Activated naive CD4-positive, alpha-beta T cell treated with anti-CD3 and anti-CD28 coated beads for 36 hours (primary cell): ENCODE data around the gene SMG5. TPM values are rescaled to one million over a fixed set of nuclear protein-coding genes. Genes with fewer than 3 reads are reported as not detected.
"Not testable (repeated sequence)": the region's sequence is repeated elsewhere in the genome, so short reads cannot be mapped to it uniquely, and the experiment has no call there.

Experiments used
- CTCF ChIA-PET: fragments of 350-600 bp; sonication (Branson Sonifier 250); formaldehyde crosslinking; loops from one replicate; lab custom pipeline; 2021; ENCODE audit warnings: antibody characterized with exemption; lab: Charles Lee
- DNase-seq: peaks from one replicate; pipeline ENCODE4 v3.0.0-alpha.2; 2020
- H3K27ac Mint-ChIP-seq: one replicate; pipeline ENCODE4 v1.8.0; 2021; ENCODE audit warnings: mild to moderate bottlenecking, mixed read lengths
- H3K27me3 Mint-ChIP-seq: one replicate; pipeline ENCODE4 v1.8.0; 2021; ENCODE audit warnings: low read depth, mixed read lengths
- H3K36me3 Mint-ChIP-seq: one replicate; pipeline ENCODE4 v1.8.0; 2021; ENCODE audit warnings: low read depth, mixed read lengths
- H3K4me1 Mint-ChIP-seq: one replicate; pipeline ENCODE4 v1.8.0; 2021; ENCODE audit warnings: low read depth, mixed read lengths
- H3K4me3 Mint-ChIP-seq: one replicate; pipeline ENCODE4 v1.8.0; 2021; ENCODE audit warnings: mild to moderate bottlenecking, moderate library complexity, mixed read lengths
- H3K9me3 Mint-ChIP-seq: one replicate; pipeline ENCODE4 v1.8.0; 2021; ENCODE audit warnings: mixed read lengths
- intact Hi-C: fragments of 100-400 bp; cut with micrococcal nuclease; formaldehyde crosslinking; loops from one replicate; pipeline ENCODE4 v1.15.1; 2023
- total RNA-seq, 2 experiments: library from RNA; stranded (reverse); gene quantifications; one replicate each; pipeline ENCODE4 v1.2.3, GENCODE V29; 2021

The SMG5 gene, protein sequence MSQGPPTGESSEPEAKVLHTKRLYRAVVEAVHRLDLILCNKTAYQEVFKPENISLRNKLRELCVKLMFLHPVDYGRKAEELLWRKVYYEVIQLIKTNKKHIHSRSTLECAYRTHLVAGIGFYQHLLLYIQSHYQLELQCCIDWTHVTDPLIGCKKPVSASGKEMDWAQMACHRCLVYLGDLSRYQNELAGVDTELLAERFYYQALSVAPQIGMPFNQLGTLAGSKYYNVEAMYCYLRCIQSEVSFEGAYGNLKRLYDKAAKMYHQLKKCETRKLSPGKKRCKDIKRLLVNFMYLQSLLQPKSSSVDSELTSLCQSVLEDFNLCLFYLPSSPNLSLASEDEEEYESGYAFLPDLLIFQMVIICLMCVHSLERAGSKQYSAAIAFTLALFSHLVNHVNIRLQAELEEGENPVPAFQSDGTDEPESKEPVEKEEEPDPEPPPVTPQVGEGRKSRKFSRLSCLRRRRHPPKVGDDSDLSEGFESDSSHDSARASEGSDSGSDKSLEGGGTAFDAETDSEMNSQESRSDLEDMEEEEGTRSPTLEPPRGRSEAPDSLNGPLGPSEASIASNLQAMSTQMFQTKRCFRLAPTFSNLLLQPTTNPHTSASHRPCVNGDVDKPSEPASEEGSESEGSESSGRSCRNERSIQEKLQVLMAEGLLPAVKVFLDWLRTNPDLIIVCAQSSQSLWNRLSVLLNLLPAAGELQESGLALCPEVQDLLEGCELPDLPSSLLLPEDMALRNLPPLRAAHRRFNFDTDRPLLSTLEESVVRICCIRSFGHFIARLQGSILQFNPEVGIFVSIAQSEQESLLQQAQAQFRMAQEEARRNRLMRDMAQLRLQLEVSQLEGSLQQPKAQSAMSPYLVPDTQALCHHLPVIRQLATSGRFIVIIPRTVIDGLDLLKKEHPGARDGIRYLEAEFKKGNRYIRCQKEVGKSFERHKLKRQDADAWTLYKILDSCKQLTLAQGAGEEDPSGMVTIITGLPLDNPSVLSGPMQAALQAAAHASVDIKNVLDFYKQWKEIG
- 10 to 100 TPM; 77.1 to 83.4 TPM for total RNA-seq

DNA sequence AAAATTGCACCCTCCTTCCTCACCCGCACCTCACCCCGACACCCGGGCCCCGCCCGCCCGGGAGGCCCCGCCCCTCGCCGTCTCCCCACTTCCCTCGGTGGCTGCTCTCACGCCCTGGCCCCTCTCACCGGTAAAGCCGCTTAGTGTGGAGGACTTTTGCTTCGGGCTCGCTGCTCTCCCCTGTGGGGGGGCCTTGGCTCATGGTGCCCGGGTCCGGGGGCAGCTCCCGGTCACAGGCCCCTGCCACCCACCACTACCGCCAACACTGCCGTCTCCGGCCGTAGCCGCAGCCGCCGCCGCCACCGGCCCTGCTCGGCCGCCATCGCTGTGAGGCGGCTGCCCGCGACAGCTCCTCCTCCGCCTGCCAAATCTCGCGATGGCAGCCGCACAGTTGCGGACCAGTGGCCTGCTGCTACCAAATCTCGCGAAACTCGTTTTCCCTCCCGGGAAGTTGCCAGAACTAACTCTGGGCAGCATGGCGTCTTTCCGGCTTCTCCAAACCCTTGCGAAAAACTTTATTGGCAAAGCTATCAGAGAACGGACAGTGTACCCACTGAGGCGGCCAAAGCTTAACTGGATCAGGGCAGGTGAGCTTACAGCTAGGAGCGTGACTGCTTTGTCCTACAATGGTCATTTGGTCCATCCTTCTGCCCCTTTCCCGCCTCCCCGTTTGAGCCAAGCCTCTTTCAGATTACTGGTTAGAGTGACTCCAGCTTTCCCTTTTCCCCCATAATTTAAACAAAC lies at the start of gene SMG5:
Gene SMG5, minus strand, starts transcription at position 347 of the 744 bp plus-strand sequence. Its CDS starts 145 bp downstream, at position 202.
- intact Hi-C loops = loop anchor here (1.0 to 5.0 kb wide), 8 partner anchors 13 to 348 kb away; partner anchors contain the start of genes CCT3, GLMP, KHDC4 and LAMTOR2

DNA sequence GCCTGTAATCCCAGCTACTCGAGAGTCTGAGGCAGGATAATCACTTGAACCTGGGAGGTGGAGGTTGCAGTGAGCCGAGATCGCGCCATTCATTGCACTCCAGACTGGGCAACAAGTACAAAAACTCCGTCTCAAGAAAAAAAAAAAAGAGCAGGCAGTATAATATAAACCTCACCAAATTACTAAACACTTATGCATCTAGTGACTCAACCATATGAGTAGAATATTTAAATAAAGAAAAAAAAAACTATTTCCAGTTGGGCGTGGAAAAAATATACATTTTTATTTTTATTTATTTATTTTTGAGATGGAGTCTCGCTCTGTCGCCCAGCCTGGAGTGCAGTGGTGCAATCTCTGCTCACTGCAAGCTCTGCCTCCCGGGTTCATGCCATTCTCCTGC lies 40.6 kb upstream of the SMG5 start:
- H3K9me3 Mint-ChIP-seq, intact Hi-C loops, DNase-seq, H3K27ac Mint-ChIP-seq, H3K27me3 Mint-ChIP-seq, H3K4me1 Mint-ChIP-seq, H3K4me3 Mint-ChIP-seq: not testable (repeated sequence)
- peaks cover 44% of the 10 kb centered on the region for H3K36me3 Mint-ChIP-seq
- CTCF ChIA-PET = interaction anchor here (0.7 to 1.4 kb wide), 2 partner anchors 52 to 67 kb away, joined by 3 to 5 read pairs; no protein-coding TSS in a partner anchor

More for the DNA sequence above, at the start of gene SMG5:
- DNase-seq = peak; percentile 99
- CTCF ChIA-PET = interaction anchor here (0.6 to 2.0 kb wide), 11 partner anchors 22 to 198 kb away, joined by 3 to 5 read pairs (median 3); partner anchors contain the start of gene CCT3
- H3K36me3 Mint-ChIP-seq = peaks cover 13% of the 10 kb centered on the region
- H3K27me3 Mint-ChIP-seq = no peaks in the 10 kb centered on the region
- peaks cover 27% of the 10 kb centered on the region for H3K4me1 Mint-ChIP-seq
- H3K27ac Mint-ChIP-seq = peak within 1 kb of the TSS; percentile 92
- peak within 1 kb of the TSS; percentile 99 for H3K4me3 Mint-ChIP-seq
- H3K9me3 Mint-ChIP-seq = no peaks in the 10 kb centered on the region

DNA sequence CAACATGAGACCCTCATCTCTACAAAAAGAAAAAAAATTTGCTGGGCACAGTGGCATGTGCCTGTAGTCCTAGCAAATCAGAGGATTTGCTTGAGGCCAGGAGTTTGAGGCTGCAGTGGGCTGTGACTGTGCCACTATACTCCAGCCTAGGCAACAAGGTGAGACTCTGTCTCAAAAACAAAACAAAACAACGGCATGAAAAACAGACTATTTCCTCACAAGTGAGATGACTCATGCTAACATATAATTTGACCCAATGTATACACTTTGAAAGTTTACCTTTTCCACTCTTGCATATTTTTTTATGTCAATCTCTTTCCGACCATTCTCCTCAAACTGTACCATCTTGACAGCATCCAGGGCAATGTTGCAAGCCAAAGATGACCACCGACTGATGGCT lies 37.9 kb upstream of the SMG5 start:
- Mint-ChIP-seq H3K4me1 (no peaks in the 10 kb centered on the region), H3K27ac (peak overlapping the region; percentile 31), H3K36me3 (peaks cover 52% of the 10 kb centered on the region), H3K27me3 (no peaks in the 10 kb centered on the region), H3K9me3 (no peaks in the 10 kb centered on the region), H3K4me3 (no peak overlapping the region)
- CTCF ChIA-PET = interaction anchor here (1.0 to 4.1 kb wide), 4 partner anchors 13 to 178 kb away, joined by 3 to 23 read pairs (median 12); no protein-coding TSS in a partner anchor
- no peak for DNase-seq
- intact Hi-C loops = no loop called here

DNA sequence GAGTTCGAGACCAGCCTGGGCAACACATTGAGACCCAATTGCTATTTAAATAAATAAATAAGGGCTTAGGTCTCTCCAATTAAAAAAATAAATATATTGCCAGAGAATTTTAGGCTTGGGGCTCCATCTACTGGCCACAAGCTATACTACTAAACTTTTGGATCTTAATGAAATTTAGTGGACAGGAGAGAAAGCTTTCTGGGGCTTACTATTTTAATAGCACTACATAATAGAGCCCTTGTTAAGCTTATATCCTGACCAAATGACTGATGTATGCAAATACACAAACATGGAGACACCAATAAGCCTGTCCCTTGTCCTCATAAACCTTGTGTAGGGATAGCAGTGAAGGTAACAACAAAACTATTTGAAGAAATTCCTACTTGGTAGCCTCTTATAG lies 37.0 kb upstream of the SMG5 start:
- intact Hi-C loops = loop anchor here (1.0 to 5.0 kb wide), 4 partner anchors 57 to 229 kb away; no protein-coding TSS in a partner anchor
- Mint-ChIP-seq H3K9me3 (no peaks in the 10 kb centered on the region), H3K36me3 (peaks cover 45% of the 10 kb centered on the region), H3K4me3 (no peak overlapping the region), H3K27me3 (no peaks in the 10 kb centered on the region), H3K27ac (no peak overlapping the region), H3K4me1 (no peaks in the 10 kb centered on the region)
- CTCF ChIA-PET = interaction anchor here (0.6 to 4.1 kb wide), 21 partner anchors 9 to 223 kb away, joined by 3 to 23 read pairs (median 4); partner anchors contain the start of genes SMG5 and TMEM79
- DNase-seq = peak; percentile 38

DNA sequence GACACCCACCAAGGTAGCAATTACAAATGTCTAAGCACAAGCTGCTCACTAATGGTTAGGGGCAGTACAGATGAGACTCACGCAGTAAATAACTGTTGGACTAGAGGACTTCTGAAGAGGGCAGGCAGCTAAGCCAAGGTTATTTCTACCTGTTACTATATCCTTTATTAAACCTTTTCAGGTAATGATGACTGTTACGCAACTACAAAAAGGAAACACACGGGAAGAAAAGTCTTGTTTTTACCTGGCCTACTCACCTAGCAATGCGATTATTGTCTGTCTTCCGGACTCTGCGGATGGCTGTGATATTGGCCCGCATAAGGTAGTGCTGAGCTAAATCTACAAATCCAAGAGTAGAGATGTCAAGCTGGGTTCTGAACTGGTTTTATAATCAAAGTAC lies 34.3 kb upstream of the SMG5 start:
- H3K4me3 Mint-ChIP-seq = no peak overlapping the region
- CTCF ChIA-PET = interaction anchor here (1.0 to 1.7 kb wide), 3 partner anchors 18 to 175 kb away, joined by 3 to 6 read pairs (median 5); partner anchors contain the start of gene TMEM79
- H3K36me3 Mint-ChIP-seq = peaks cover 50% of the 10 kb centered on the region
- DNase-seq = no peak
- H3K27ac Mint-ChIP-seq = no peak overlapping the region
- intact Hi-C loops = loop anchor here (5.0 kb wide), 2 partner anchors 55 to 90 kb away; no protein-coding TSS in a partner anchor
- no peaks in the 10 kb centered on the region for H3K9me3 Mint-ChIP-seq
- no peaks in the 10 kb centered on the region for H3K4me1 Mint-ChIP-seq
- no peaks in the 10 kb centered on the region for H3K27me3 Mint-ChIP-seq

DNA sequence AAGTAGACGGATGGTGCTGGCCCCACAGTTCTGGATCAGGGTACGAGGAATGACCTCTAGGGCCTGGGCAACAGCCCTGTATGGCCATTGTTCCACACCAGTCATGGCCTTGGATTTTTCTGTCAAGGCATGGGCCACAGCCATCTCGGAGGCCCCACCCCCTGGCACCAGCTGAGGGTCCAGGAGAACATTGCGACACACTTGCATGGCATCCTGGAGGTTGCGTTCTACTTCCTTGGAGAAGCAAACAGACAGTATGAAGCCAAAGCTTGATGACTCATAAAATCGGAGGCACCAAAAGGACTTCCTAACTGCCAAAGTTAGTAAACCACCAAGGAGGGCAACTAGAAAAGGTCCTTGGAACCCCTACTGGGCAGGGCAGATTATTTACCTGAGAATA lies 28.3 kb upstream of the SMG5 start:
- Mint-ChIP-seq H3K4me3 (no peak overlapping the region), H3K27ac (no peak overlapping the region), H3K4me1 (no peaks in the 10 kb centered on the region), H3K9me3 (no peaks in the 10 kb centered on the region), H3K27me3 (no peaks in the 10 kb centered on the region), H3K36me3 (peaks cover 35% of the 10 kb centered on the region)
- DNase-seq = no peak
- intact Hi-C loops = no loop called here
- CTCF ChIA-PET = interaction anchor here (1.5 kb wide), 1 partner anchor 9 kb away, joined by 3 read pairs; no protein-coding TSS in a partner anchor

DNA sequence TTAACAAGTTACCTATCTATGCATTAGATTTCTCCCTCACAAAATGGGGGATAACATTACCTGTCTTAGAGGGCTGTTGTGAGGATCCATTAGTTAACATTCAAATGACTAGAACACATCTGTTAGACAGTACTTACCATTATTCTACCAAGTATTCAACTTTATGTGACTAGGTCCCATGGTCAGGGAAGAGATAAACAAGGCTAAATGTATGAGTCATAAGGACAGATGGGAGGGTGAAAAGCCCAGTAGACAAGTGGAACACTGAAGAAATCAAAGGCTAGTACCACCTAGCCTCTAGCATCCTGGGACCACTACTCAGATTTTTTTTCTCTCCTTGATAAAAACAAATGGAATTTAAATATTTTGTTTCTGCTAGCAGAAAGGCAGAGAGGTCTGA lies 25.5 kb upstream of the SMG5 start:
- no peak for DNase-seq
- no peaks in the 10 kb centered on the region for H3K4me1 Mint-ChIP-seq
- no peak overlapping the region for H3K27ac Mint-ChIP-seq
- CTCF ChIA-PET = interaction anchor here (3.3 kb wide), 1 partner anchor 11 kb away, joined by 15 read pairs; no protein-coding TSS in a partner anchor
- intact Hi-C loops = no loop called here
- H3K36me3 Mint-ChIP-seq = peaks cover 31% of the 10 kb centered on the region
- H3K4me3 Mint-ChIP-seq = no peak overlapping the region
- no peaks in the 10 kb centered on the region for H3K9me3 Mint-ChIP-seq
- H3K27me3 Mint-ChIP-seq = no peaks in the 10 kb centered on the region

DNA sequence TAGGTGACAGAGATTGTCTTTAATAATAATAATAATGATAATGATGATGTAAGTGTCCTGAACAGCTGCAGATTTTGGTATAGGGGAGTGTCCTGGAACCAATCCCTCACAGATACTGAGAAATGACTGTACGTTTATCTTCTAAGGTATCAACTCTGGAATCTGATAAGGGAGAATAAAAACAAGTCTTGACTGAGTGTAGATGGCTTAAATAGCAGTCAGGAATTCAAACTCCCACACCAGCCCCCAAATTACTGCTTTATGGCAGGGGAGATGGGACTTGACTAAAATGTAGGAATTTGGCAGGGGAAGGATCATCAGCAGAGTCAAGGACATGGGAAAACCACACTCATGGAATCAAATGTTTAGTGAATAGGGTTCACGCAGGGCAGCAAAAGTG lies 22.6 kb upstream of the SMG5 start:
- CTCF ChIA-PET = interaction anchor here (0.7 to 0.9 kb wide), 2 partner anchors 23 to 222 kb away, joined by 3 read pairs; partner anchors contain the start of gene SMG5
- no peak overlapping the region for H3K4me3 Mint-ChIP-seq
- intact Hi-C loops = no loop called here
- no peaks in the 10 kb centered on the region for H3K4me1 Mint-ChIP-seq
- no peaks in the 10 kb centered on the region for H3K27me3 Mint-ChIP-seq
- H3K36me3 Mint-ChIP-seq = peaks cover 19% of the 10 kb centered on the region
- no peaks in the 10 kb centered on the region for H3K9me3 Mint-ChIP-seq
- no peak overlapping the region for H3K27ac Mint-ChIP-seq
- DNase-seq = no peak

DNA sequence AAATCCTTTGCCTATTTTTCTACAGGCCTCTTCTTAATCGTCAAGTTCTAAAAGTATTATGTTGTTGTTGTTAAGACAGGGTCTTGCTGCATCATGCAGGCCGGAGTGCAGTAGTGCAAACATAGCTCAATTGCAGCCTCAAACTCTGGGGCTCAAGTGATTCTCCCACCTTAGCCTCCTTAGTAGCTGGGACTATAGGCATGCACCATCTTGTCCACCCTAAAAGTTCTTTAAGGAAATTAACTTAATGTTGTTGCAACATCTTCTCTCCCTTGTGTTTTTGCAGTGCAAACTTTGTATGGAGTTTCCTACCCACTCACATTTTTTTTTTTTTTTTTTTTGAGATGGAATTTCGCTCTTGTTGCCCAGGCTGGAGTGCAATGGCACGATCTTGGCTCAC lies 20.6 kb upstream of the SMG5 start:
- intact Hi-C loops = no loop called here
- Mint-ChIP-seq H3K9me3 (no peaks in the 10 kb centered on the region), H3K27ac (no peak overlapping the region), H3K4me3 (no peak overlapping the region), H3K27me3 (no peaks in the 10 kb centered on the region), H3K4me1 (no peaks in the 10 kb centered on the region), H3K36me3 (peaks cover 11% of the 10 kb centered on the region)
- CTCF ChIA-PET = no interaction called here
- DNase-seq = no peak

DNA sequence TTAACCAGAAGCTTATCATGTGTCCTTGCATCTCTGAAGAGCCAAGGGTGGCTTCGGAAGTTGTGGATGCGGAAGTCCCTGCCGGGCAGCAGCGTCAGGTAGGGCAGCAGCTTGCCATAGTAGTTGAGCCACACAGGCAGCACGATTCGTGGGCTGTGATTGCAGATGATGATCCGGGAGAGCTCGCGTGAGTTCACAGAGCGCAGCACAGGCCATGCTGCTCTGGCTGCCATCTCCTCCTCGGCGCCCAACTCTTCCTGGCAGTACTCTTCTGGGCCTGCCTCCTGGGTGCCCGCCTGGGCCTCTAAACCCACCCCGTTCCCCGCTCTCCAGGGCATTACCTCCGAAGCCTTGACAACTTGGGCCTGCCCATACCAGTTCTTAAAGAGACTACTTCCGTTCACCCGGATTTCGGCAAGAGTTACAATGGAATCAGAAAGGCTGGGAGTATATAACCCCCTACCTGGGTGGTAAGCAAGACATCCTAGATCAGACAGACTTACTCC lies 16.3 kb upstream of the SMG5 start, which contains the start of gene VHLL:
Gene VHLL, minus strand, starts transcription at position 456 of the 506 bp plus-strand sequence. Its CDS starts 118 bp downstream, at position 338.
- Mint-ChIP-seq H3K27me3 (no peaks in the 10 kb centered on the region), H3K27ac (no peak within 1 kb of the TSS), H3K4me3 (no peak within 1 kb of the TSS), H3K9me3 (no peaks in the 10 kb centered on the region), H3K4me1 (peaks cover 17% of the 10 kb centered on the region), H3K36me3 (peaks cover 1% of the 10 kb centered on the region)
- intact Hi-C loops = loop anchor here (5.0 kb wide), 1 partner anchor 38 kb away; the partner anchor contains the start of genes CCT3 and TSACC
- DNase-seq = no peak
- CTCF ChIA-PET = no interaction called here
